Activated naive CD4-positive, alpha-beta T cell treated with anti-CD3 and anti-CD28 coated beads, Interleukin-2, amount 10 ng/mL, durations not matched to agents 7 days and 5 days (primary cell): Measurements from ENCODE around the gene ARHGEF38.
"Not testable (repeated sequence)": the region's sequence is repeated elsewhere in the genome, so short reads cannot be mapped to it uniquely, and the experiment has no call there.

Experiments
- CTCF ChIA-PET: fragments of 350-600 bp; sonication (Branson Sonifier 250); formaldehyde crosslinking; loops from one replicate; lab custom pipeline; 2021; ENCODE audit warnings: antibody characterized with exemption; lab: Charles Lee
- DNase-seq: peaks from one replicate; pipeline ENCODE4 v3.0.0-alpha.2; 2020
- H3K27ac Mint-ChIP-seq: one replicate; pipeline ENCODE4 v1.8.0; 2021; ENCODE audit warnings: mild to moderate bottlenecking, moderate library complexity, mixed read lengths
- H3K27me3 Mint-ChIP-seq: one replicate; pipeline ENCODE4 v1.8.0; 2021; ENCODE audit warnings: mild to moderate bottlenecking, mixed read lengths
- H3K36me3 Mint-ChIP-seq: one replicate; pipeline ENCODE4 v1.8.0; 2021; ENCODE audit warnings: mixed read lengths
- H3K4me1 Mint-ChIP-seq: one replicate; pipeline ENCODE4 v1.8.0; 2021; ENCODE audit warnings: mixed read lengths
- H3K4me3 Mint-ChIP-seq: one replicate; pipeline ENCODE4 v1.8.0; 2021; ENCODE audit warnings: mild to moderate bottlenecking, moderate library complexity, mixed read lengths
- H3K9me3 Mint-ChIP-seq: one replicate; pipeline ENCODE4 v1.8.0; 2021; ENCODE audit warnings: mixed read lengths

The ARHGEF38 gene

DNA sequence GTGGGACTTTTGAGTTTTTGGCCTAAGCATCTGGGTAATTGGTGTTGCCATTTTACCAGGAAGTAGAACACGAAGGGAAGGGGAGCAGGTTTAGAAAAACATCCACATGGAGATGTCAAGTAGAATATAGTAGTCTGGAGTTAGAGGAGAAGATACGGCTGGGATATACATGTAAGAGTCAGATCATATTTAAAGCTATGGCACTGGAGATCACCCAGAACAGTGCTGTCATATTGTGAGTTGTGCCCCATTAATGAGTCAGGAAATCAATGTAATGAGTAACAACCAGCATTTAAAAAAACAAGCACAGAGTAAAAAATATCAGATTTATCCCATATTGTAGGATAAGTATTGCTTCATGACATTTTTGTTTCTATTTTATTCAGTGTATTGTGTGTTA, 160.3 kb downstream of the ARHGEF38 start:
- no peak overlapping the region for H3K4me3 Mint-ChIP-seq
- CTCF ChIA-PET: no interaction called here
- DNase-seq: no peak
- H3K9me3 Mint-ChIP-seq: no peaks in the 10 kb centered on the region
- H3K4me1 Mint-ChIP-seq: peaks cover 12% of the 10 kb centered on the region
- no peaks in the 10 kb centered on the region for H3K36me3 Mint-ChIP-seq
- H3K27me3 Mint-ChIP-seq: no peaks in the 10 kb centered on the region
- H3K27ac Mint-ChIP-seq: no peak overlapping the region

DNA sequence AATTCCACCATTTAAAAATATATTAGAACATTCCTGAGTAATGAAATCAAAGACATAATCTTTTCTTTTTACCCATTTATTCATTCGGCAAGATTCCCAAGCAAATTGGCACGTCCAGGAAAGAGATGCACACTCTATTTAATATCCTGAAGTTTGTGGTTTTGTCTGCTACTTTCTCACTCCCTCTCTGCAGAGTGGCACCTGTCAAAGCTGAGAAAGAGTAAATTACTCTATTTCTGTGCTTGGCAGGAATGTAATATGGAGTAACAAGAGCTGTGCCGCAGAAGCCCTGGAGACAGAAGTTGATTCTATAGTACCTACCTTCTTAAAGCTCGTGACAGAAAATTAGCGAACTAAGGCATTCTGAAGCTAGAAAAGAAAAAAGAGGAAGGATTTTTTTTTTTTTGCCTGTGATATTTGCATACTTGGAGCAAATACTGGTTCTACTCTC, 161.7 kb downstream of the ARHGEF38 start:
- Mint-ChIP-seq H3K9me3 (no peaks in the 10 kb centered on the region), H3K27ac (no peak overlapping the region), H3K36me3 (no peaks in the 10 kb centered on the region), H3K4me1 (peaks cover 8% of the 10 kb centered on the region), H3K27me3 (no peaks in the 10 kb centered on the region), H3K4me3 (no peak overlapping the region)
- DNase-seq: no peak
- CTCF ChIA-PET: interaction anchor here (1.1 kb wide), 1 partner anchor 193 kb away, joined by 3 read pairs; no protein-coding TSS in a partner anchor

DNA sequence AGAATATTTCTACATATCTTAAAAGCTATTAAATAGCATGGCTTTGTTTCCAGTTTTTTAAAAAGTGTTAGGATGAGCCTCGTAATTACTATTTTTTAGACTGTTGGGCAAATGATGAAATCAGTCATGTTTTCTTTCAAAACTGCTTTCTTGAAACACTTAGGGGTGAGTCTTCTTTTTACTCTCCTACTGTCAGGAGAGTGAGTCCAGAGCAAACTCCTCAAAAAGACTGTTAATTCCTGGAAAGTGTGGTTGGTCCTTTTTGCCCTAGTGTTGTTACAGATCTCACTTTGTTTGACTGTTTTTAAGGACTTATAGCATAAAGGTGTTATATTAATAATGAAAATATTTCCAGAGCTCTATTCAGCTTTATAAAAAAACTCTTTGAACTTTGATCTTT, 162.5 kb downstream of the ARHGEF38 start:
- Mint-ChIP-seq H3K27ac (no peak overlapping the region), H3K4me1 (peaks cover under 1% of the 10 kb centered on the region), H3K4me3 (no peak overlapping the region), H3K36me3 (no peaks in the 10 kb centered on the region), H3K27me3 (no peaks in the 10 kb centered on the region), H3K9me3 (no peaks in the 10 kb centered on the region)
- CTCF ChIA-PET: interaction anchor here (0.6 to 2.5 kb wide), 6 partner anchors 11 to 244 kb away, joined by 3 to 9 read pairs (median 3); partner anchors contain the start of gene PPA2
- no peak for DNase-seq

DNA sequence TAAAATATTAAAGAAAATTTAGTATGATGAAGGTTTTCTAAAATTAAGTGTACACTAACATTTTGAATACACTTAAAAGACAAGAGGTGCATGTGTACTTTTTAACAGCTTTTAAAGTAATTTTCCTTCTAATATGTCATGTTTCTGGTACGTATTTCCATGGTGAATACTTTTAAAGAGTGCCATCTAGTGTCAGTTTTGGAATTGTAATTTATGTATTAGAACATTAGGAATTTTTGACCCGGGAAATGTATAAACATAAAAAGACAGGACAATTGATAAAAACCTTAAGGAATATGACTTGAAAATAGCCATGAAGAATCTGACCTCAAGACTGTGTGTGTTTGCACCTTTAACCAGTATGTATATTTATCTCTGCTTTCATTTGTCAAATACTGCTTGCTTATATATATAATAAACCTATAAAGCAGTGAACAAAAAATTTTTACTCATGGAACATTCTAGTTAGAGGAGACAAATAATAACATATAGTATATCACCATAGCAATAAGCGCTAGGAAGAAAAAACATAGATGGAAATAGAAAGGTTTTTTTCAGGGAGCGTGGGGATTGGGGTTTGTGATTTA, 163.4 kb downstream of the ARHGEF38 start:
- Mint-ChIP-seq H3K27ac (no peak overlapping the region), H3K9me3 (no peaks in the 10 kb centered on the region), H3K36me3 (no peaks in the 10 kb centered on the region), H3K27me3 (no peaks in the 10 kb centered on the region), H3K4me1 (no peaks in the 10 kb centered on the region), H3K4me3 (no peak overlapping the region)
- DNase-seq: no peak
- CTCF ChIA-PET: interaction anchor here (0.6 to 2.5 kb wide), 6 partner anchors 11 to 245 kb away, joined by 3 to 9 read pairs (median 3); partner anchors contain the start of gene PPA2

DNA sequence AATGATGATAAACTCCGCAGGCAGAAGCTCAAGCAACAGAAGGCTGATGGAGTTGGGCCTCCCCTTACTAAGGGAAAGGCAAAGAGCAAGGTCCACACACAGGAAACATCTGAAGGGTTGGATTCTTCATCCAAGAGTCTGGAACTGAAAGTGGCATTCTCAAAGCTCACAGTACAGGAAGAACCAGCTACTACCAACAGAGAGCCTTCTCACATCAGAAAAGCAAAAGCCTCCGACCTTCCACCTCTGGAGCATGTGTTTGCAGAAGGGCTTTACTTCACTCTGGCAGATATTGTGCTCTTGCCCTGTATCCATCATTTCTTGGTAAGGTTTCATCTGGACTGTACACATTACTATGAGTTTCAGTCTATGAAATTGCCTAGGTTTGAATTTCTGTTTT, 166.8 kb downstream of the ARHGEF38 start:
- Mint-ChIP-seq H3K4me3 (no peak overlapping the region), H3K4me1 (no peaks in the 10 kb centered on the region), H3K9me3 (no peaks in the 10 kb centered on the region), H3K27me3 (no peaks in the 10 kb centered on the region), H3K27ac (no peak overlapping the region), H3K36me3 (peaks cover 1% of the 10 kb centered on the region)
- CTCF ChIA-PET: interaction anchor here (1.3 kb wide), 1 partner anchor 10 kb away, joined by 4 read pairs; no protein-coding TSS in a partner anchor
- DNase-seq: no peak

DNA sequence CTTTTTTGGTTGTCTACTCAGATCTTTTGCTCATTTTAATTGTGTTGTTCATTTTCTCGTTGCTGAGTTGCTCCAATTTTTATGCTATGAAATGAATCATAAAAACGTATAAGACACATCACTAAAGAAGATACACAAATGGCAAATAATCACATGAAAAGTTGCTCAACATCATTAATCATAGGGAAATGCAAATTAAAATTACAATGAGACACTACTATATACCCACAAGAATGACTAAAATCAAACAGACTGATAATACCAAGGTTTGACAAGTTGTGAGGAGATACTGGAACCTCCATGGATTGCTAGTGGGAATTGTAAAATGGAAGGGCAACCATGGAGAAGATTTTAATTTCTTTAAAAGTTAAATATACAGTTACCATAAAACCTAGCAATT, 173.2 kb downstream of the ARHGEF38 start:
- Mint-ChIP-seq H3K27me3 (no peaks in the 10 kb centered on the region), H3K4me1 (no peaks in the 10 kb centered on the region), H3K9me3 (peaks cover 5% of the 10 kb centered on the region), H3K27ac (no peak overlapping the region), H3K36me3 (peaks cover 17% of the 10 kb centered on the region), H3K4me3 (no peak overlapping the region)
- DNase-seq: no peak
- CTCF ChIA-PET: no interaction called here

DNA sequence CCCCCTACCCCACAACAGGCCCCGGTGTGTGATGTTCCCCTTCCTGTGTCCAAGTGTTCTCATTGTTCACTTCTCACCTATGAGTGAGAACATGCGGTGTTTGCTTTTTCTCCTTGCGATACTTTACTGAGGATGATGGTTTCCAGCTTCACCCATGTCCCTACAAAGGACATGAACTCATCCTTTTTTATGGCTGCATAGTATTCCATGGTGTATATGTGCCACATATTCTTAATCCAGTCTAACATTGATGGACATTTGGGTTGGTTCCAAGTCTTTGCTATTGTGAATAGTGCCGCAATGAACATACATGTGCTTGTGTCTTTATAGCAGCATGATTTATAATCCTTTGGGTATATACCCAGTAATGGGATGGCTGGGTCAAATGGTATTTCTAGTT, 177.5 kb downstream of the ARHGEF38 start:
- H3K27me3 Mint-ChIP-seq, DNase-seq, H3K4me1 Mint-ChIP-seq, H3K27ac Mint-ChIP-seq, CTCF ChIA-PET, H3K4me3 Mint-ChIP-seq: not testable (repeated sequence)
- H3K9me3 Mint-ChIP-seq: peaks cover 20% of the 10 kb centered on the region
- H3K36me3 Mint-ChIP-seq: peaks cover 45% of the 10 kb centered on the region
